ENCODE results near the gene RSRC2. TPM values are rescaled to one million over a fixed set of nuclear protein-coding genes. Genes with fewer than 3 reads are reported as not detected.

RSRC2 gene
- total RNA-seq, 1 donor from 2014 or later: 63.8 TPM

DNA sequence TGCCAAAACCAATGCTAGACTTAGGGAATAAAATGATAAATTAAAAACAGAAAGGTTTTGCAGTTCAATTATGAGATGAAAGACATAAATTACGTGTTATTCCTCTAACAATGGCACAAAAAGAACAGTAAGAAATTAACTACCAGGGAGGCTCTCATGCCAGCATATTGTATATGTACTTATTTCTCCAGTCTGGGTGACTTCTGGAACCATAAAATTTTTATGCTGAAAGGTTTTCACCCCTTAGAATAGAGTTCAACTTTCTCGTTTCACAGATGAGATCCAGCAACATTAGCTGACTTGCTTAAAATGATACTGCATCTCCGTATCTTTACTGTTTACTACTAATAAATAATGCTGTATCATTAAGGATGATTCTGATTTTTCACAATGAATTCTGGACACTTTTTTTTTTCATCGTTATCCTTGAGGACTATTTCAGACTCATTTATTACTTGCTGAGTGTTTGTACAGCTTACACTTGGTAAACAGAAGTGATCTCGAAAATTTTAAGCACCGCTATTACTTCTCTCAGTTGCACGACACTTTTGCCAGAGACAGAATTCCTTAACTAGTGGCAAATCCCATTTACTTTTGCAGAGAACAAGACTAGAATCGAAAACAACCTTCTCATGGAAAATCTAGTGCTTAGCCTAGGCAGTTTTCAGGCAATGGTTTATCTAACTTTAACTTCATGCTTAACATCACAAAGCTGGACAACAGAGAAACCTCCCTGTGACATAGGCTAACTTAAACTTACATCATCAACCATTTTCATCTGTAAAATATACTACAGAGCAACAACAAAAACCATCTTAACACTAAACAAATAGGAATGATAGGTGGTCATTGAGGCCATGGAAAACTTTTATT lies 2.7 kb downstream of the RSRC2 start:
- H3K4me3 ChIP-seq: peak overlapping the region; percentile 58
- intact Hi-C loops (cut with DNase I): no loop called here

DNA sequence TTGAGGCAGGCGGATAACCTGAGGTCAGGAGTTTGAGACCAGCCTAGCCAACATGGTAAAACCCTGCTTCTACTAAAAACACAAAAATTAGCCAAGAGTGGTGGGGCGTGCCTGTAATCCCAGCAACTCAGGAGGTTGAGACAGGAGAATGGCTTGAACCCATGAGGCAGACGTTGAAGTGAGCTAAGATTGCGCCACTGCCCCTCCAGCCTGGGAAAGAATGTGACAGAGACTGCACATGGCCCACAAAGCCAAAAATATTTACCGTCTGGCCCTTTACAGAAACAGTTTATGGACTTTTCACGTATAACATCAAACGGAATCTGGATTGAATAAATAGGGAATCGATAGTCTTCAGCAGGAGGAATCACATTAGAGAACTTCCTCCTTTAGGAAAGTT lies 3.5 kb downstream of the RSRC2 start:
- no peak for ATAC-seq
- H3K36me3 ChIP-seq: peaks cover 56% of the 10 kb centered on the region
- H3K27ac ChIP-seq: no peak overlapping the region
- H3K4me1 ChIP-seq: peaks cover 43% of the 10 kb centered on the region
- H3K4me3 ChIP-seq: peak overlapping the region; percentile 58
- TF ChIP-seq, protein P1, sequence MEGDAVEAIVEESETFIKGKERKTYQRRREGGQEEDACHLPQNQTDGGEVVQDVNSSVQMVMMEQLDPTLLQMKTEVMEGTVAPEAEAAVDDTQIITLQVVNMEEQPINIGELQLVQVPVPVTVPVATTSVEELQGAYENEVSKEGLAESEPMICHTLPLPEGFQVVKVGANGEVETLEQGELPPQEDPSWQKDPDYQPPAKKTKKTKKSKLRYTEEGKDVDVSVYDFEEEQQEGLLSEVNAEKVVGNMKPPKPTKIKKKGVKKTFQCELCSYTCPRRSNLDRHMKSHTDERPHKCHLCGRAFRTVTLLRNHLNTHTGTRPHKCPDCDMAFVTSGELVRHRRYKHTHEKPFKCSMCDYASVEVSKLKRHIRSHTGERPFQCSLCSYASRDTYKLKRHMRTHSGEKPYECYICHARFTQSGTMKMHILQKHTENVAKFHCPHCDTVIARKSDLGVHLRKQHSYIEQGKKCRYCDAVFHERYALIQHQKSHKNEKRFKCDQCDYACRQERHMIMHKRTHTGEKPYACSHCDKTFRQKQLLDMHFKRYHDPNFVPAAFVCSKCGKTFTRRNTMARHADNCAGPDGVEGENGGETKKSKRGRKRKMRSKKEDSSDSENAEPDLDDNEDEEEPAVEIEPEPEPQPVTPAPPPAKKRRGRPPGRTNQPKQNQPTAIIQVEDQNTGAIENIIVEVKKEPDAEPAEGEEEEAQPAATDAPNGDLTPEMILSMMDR (IDR thresholded peaks at IDR 0.05): no peak
- intact Hi-C loops (cut with DNase I): no loop called here
- H3K9me3 ChIP-seq: no peaks in the 10 kb centered on the region
- H3K27me3 ChIP-seq: no peaks in the 10 kb centered on the region
- no peak for DNase-seq

More for the DNA sequence above, 2.7 kb downstream of the RSRC2 start:
- peaks cover 48% of the 10 kb centered on the region for H3K36me3 ChIP-seq
- ATAC-seq: no peak
- no peaks in the 10 kb centered on the region for H3K27me3 ChIP-seq
- TF ChIP-seq, protein P1 (IDR thresholded peaks at IDR 0.05): no peak
- H3K9me3 ChIP-seq: no peaks in the 10 kb centered on the region
- H3K4me1 ChIP-seq: peaks cover 43% of the 10 kb centered on the region
- H3K27ac ChIP-seq: no peak overlapping the region
- no peak for DNase-seq

DNA sequence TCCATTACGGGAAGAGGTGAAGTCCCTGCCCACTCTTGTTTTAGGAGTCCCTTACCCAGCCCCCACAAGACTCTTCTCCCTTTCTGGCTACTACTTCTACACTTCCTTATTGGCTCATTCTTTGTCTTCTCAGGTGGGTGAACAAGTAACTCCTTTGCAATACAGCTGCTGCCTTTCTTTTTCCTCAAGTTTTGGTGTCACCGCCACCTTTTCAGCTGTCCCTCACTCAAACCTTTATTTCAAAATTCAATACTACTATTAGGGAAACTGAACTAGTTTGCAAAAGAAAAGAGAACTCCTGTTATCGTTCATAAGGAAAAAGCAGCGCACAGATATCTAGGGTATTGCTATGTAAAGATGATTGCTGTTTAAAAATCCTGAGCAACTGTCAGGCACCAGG lies 6.1 kb downstream of the RSRC2 start:
- intact Hi-C loops (cut with DNase I): no loop called here
- Histone ChIP-seq H3K27me3 (no peaks in the 10 kb centered on the region), H3K4me3 (no peak overlapping the region), H3K4me1 (peaks cover 35% of the 10 kb centered on the region), H3K27ac (no peak overlapping the region), H3K36me3 (peaks cover 82% of the 10 kb centered on the region), H3K9me3 (no peaks in the 10 kb centered on the region)
- ATAC-seq (no peak), DNase-seq (no peak)
- TF ChIP-seq, protein P1 (IDR thresholded peaks at IDR 0.05): no peak

DNA sequence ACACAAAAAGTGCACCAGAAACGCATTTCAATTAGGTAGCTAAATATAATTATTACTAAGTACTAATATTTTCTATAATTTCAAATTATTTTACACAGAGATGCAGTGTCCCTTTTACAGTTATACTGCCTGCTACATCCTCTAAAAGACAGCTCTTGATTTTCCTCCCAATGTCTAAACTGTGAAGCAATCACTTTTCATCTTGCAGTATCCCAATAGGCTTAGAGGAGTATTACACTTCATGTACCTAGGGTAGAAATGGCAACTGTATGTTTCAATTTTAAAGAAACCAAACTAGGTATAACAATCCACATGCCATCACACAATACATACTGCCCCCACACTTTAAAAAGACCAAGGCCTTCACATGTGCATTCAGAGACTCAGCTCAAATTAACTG lies 7.3 kb downstream of the RSRC2 start:
- peaks cover 88% of the 10 kb centered on the region for H3K36me3 ChIP-seq
- no peak for ATAC-seq
- H3K4me1 ChIP-seq: peaks cover 30% of the 10 kb centered on the region
- H3K4me3 ChIP-seq: no peak overlapping the region
- no peak for DNase-seq
- H3K9me3 ChIP-seq: no peaks in the 10 kb centered on the region
- H3K27me3 ChIP-seq: no peaks in the 10 kb centered on the region
- TF ChIP-seq, protein P1 (IDR thresholded peaks at IDR 0.05): no peak
- intact Hi-C loops (cut with DNase I): no loop called here
- no peak overlapping the region for H3K27ac ChIP-seq

DNA sequence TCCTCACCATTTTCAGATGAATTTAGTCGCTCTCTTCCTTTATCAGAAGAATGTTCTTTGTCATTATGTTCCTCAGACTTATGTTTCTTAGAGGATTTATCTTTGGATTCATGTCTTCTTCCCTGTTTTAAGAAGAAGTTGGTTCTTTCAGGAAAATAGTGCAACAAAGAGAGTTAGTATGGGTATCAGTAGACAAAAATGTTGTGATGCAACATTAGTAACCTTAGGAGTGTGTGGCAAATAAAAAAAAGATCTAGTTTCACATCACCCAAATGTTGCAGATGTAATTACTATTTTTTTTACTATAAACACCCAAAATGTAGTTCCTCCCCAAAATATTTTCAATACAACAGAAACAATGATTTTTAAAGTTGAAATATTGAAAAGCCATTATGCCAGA lies 7.8 kb downstream of the RSRC2 start:
- Histone ChIP-seq H3K27ac (no peak overlapping the region), H3K9me3 (no peaks in the 10 kb centered on the region), H3K36me3 (peaks cover 88% of the 10 kb centered on the region), H3K4me1 (peaks cover 26% of the 10 kb centered on the region), H3K4me3 (no peak overlapping the region), H3K27me3 (no peaks in the 10 kb centered on the region)
- ATAC-seq (no peak), DNase-seq (no peak)
- TF ChIP-seq, protein P1 (IDR thresholded peaks at IDR 0.05): no peak
- intact Hi-C loops (cut with DNase I): no loop called here
